Type B pancreatic cell (in vitro differentiated cells): Measurements from ENCODE around the gene CNRIP1. TPM values are rescaled to one million over a fixed set of nuclear protein-coding genes. Genes with fewer than 3 reads are reported as not detected.
"Not testable (repeated sequence)": the region's sequence is repeated elsewhere in the genome, so short reads cannot be mapped to it uniquely, and the experiment has no call there.

Source experiments
- DNase-seq: peaks from one replicate; pipeline ENCODE4 v3.0.0; 2021; ENCODE audit warnings: mixed read lengths; ENCODE audit not compliant: unreplicated experiment; ENCODE audit errors: extremely low spot score
- H3K27ac Mint-ChIP-seq: 2 replicates; pipeline ENCODE4 v1.8.0; 2021; ENCODE audit warnings: mild to moderate bottlenecking, mixed read lengths
- H3K27me3 Mint-ChIP-seq: 2 replicates; pipeline ENCODE4 v1.8.0; 2021; ENCODE audit warnings: mixed read lengths
- H3K36me3 Mint-ChIP-seq: 2 replicates; pipeline ENCODE4 v1.8.0; 2021; ENCODE audit warnings: mixed read lengths
- H3K4me1 Mint-ChIP-seq: one replicate; pipeline ENCODE4 v1.8.0; 2021; ENCODE audit warnings: mixed read lengths; ENCODE audit not compliant: unreplicated experiment
- H3K4me3 Mint-ChIP-seq: 2 replicates; pipeline ENCODE4 v1.8.0; 2021; ENCODE audit warnings: mild to moderate bottlenecking, mixed read lengths
- H3K9me3 Mint-ChIP-seq: 2 replicates; pipeline ENCODE4 v1.8.0; 2021; ENCODE audit warnings: mixed read lengths
- total RNA-seq: library from RNA; stranded (reverse); gene quantifications from 2 replicates; pipeline ENCODE4 v1.2.1, GENCODE V29; 2021; ENCODE audit warnings: low replicate concordance
- TF ChIP-seq, protein P1 (sequence below): fragments of 200-600 bp; sonication (generic); conservative IDR thresholded peaks from 2 replicates; pipeline ENCODE4 v1.5.0; 2021; ENCODE audit warnings: antibody characterized with exemption, mild to moderate bottlenecking

The CNRIP1 gene
- total RNA-seq, 1 donor from 2014 or later = 15.0 TPM

DNA sequence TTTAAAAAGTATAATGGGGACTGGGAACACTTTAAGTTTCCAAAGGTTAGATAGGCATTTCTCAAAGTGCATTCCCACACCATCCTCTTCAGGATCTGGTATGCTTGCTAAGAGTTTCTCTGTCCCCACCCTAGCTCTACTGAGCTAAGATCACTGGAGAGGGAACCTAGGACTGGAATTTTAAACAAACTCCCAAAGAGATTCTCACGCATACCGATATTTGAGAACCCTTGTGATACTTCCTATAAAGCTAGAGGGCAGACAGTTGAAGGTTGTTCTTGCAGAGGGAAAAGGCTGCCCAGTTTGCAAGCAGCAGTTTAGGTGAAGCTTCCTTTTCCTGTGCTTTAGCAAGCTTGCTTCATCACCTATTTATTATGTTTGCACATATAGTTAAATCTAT lies 3.6 kb downstream of the CNRIP1 start:
- Mint-ChIP-seq H3K27ac (no peak overlapping the region), H3K36me3 (peaks cover 12% of the 10 kb centered on the region), H3K4me1 (peaks cover 12% of the 10 kb centered on the region), H3K9me3 (no peaks in the 10 kb centered on the region), H3K4me3 (no peak overlapping the region), H3K27me3 (peaks cover 62% of the 10 kb centered on the region)
- TF ChIP-seq, protein P1, sequence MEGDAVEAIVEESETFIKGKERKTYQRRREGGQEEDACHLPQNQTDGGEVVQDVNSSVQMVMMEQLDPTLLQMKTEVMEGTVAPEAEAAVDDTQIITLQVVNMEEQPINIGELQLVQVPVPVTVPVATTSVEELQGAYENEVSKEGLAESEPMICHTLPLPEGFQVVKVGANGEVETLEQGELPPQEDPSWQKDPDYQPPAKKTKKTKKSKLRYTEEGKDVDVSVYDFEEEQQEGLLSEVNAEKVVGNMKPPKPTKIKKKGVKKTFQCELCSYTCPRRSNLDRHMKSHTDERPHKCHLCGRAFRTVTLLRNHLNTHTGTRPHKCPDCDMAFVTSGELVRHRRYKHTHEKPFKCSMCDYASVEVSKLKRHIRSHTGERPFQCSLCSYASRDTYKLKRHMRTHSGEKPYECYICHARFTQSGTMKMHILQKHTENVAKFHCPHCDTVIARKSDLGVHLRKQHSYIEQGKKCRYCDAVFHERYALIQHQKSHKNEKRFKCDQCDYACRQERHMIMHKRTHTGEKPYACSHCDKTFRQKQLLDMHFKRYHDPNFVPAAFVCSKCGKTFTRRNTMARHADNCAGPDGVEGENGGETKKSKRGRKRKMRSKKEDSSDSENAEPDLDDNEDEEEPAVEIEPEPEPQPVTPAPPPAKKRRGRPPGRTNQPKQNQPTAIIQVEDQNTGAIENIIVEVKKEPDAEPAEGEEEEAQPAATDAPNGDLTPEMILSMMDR = no peak
- DNase-seq = no peak

DNA sequence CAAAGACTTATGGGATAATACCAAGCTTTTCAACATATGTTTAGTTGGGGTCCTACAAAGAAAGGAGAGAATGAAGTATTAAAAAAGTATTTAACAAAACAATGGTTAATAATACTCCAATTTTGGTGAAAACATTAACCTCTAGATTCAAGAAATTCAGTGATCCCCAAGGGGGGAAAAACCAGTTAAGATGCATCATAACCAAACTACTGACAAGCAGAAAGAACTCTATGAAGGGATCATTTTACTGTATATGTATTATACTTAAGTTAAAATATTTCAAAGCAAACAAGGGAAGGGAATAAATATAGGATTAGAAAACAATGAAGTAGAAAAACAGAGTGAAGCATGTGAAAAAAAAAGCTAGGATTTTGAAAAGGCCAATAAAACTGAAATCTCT lies 8.7 kb downstream of the CNRIP1 start:
- DNase-seq = no peak
- no peak overlapping the region for H3K4me3 Mint-ChIP-seq
- peaks cover under 1% of the 10 kb centered on the region for H3K4me1 Mint-ChIP-seq
- H3K36me3 Mint-ChIP-seq = peaks cover 12% of the 10 kb centered on the region
- peaks cover 24% of the 10 kb centered on the region for H3K27me3 Mint-ChIP-seq
- TF ChIP-seq, protein P1 = no peak
- H3K9me3 Mint-ChIP-seq = no peaks in the 10 kb centered on the region
- no peak overlapping the region for H3K27ac Mint-ChIP-seq

DNA sequence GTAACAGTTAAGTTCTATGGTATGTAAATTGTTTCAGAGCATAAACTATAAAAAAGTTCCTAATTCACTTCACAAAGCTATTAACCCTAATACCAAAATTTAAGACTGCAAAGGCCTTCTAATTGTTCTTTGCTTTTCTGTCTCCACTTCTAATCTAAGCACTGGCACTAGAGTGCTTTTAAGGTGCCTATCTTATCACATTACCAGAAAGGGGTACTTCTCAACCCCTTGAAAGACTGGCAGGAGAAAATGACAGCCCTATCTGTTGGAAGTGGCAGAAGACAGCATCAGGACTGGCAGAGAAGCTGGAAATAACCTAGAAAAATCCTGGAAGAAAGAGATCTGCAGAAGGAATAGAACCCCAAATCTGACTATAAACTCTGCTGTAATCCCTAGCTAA lies 10.3 kb downstream of the CNRIP1 start:
- peaks cover 18% of the 10 kb centered on the region for H3K27me3 Mint-ChIP-seq
- no peak overlapping the region for H3K4me3 Mint-ChIP-seq

DNA sequence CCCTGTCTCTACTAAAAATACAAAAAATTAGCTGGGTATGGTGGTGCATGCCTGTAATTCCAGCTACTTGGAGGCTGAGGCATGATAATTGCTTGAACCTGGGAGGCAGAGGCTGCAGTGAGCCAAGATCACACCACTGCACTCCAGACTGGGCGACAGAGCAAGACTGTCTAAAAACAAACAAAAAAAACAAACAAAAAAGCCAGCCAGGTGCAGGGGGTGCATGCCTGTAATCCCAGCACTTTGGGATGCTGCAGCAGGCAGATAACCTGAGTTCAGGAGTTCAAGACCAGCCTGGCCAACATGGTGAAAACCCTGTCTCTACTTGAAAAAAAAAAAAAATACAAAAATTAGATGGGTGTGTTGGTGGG lies 15.9 kb downstream of the CNRIP1 start:
- H3K27ac Mint-ChIP-seq, H3K36me3 Mint-ChIP-seq, H3K4me1 Mint-ChIP-seq, H3K4me3 Mint-ChIP-seq, DNase-seq, H3K9me3 Mint-ChIP-seq, H3K27me3 Mint-ChIP-seq: not testable (repeated sequence)

More for the DNA sequence above, 10.3 kb downstream of the CNRIP1 start:
- H3K9me3 Mint-ChIP-seq = no peaks in the 10 kb centered on the region
- DNase-seq = no peak
- peaks cover 8% of the 10 kb centered on the region for H3K36me3 Mint-ChIP-seq
- H3K27ac Mint-ChIP-seq = no peak overlapping the region
- TF ChIP-seq, protein P1 = no peak
- H3K4me1 Mint-ChIP-seq = no peaks in the 10 kb centered on the region

DNA sequence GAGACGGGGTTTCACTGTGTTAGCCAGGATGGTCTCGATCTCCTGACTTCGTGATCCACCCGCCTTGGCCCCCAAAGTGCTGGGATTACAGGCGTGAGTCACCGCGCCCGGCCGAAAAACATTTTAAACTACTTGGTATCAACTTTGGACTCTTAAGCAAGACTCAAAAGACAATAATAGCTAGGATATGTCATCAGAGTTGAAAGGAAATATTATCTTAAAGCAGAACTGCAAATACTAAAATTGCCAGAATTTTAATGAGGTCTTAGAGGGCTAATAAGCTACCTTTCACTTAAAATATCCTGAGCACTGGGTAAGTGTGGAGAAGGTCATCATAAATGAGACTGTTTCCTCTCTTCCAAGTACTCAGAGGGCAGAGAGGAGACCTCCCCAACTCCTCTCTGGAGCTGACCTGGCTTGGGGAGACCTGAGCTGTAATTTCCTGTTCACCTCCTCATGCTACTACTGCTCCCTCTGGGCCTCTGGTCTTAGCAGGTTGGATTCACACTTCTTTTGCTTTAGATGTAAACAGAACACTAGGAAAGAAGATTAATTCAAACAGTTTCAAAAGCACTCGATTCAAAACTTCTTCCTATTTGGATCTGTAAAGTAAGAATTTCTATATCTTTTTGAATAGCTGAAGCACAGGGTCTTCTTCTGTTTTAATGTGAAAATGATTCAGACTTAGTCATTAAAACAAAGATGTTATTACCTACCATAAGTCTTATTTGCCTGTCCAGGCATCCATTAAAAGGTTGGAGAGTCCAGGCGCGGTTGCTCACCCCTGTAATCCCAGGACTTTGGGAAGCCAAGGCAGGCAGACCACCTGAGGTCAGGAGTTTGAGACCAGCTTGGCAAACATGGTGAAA lies 16.5 kb downstream of the CNRIP1 start:
- Mint-ChIP-seq H3K27ac (no peak overlapping the region), H3K27me3 (no peaks in the 10 kb centered on the region), H3K36me3 (no peaks in the 10 kb centered on the region), H3K4me3 (no peak overlapping the region), H3K9me3 (no peaks in the 10 kb centered on the region), H3K4me1 (no peaks in the 10 kb centered on the region)
- DNase-seq = no peak
- TF ChIP-seq, protein P1 = no peak

DNA sequence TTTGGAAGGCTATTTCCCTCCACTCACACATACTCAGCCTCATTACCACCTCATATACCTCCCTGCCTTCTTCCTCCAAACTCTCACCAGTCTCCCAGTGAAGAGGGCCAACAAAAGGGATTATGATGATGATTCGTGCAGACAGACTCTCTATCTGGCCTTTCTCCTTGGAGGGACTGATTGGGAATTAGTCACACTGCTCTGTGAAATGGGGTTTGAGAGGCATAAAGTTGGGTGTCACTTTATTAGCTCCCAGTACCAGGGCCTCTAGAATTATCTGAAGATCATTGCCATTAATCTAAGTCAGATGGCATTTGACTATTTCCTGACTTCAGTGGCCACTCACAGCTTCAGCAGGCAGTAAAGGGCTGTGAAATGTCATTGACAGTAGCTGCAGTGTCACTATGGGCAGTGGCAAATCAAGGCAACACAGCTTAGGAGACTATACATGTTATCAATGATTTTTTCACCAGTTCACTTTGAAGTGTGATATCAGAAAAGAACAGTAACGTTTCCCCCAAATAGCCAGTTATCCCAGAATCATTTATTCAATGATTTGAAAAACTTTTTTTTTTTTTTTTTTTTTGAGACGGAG lies 17.4 kb downstream of the CNRIP1 start:
- no peaks in the 10 kb centered on the region for H3K9me3 Mint-ChIP-seq
- H3K36me3 Mint-ChIP-seq = no peaks in the 10 kb centered on the region
- no peak for DNase-seq
- TF ChIP-seq, protein P1 = no peak
- no peaks in the 10 kb centered on the region for H3K4me1 Mint-ChIP-seq
- H3K27me3 Mint-ChIP-seq = no peaks in the 10 kb centered on the region
- H3K4me3 Mint-ChIP-seq = no peak overlapping the region
- no peak overlapping the region for H3K27ac Mint-ChIP-seq
